Measurements from ENCODE around the gene LUC7L2. TPM values are rescaled to one million over a fixed set of nuclear protein-coding genes. Genes with fewer than 3 reads are reported as not detected.

The LUC7L2 gene
- polyA plus RNA-seq, 1 donor (not counting 4 experiments of a cell fraction or from before 2014, with no cell fraction given): 52.7 TPM

DNA sequence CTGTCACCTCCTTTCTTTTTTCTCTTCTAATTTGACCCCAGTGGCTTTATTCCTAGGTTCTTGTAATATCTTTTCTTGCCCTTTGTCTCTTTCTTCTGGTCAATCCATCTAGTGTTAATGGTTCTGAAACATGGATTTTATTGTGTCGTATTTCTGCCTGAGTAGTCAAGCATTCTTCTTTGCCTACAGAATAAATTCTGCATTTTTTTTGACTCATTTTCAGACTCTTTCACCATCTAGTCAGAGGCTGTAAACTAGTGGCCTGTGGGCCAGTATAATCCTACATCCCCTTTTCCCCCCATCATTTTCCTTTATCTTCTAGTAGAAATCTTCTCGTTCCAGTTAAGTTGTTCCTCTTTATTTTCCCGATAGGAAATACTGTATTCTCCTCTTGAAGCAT, 29.4 kb downstream of the LUC7L2 start:
- Histone ChIP-seq H3K4me3 (ENCODE audit: control insufficient read depth in 2 of 3, extremely low read depth in 1 of 3, insufficient read depth in 2 of 3, low read depth in 1 of 3, low read length in 3 of 3) (no peak overlapping the region), H3K27me3 (ENCODE audit: control insufficient read depth, extremely low read depth, insufficient read depth, low read length) (no peaks in the 10 kb centered on the region), H3K36me3 (ENCODE audit: control insufficient read depth in 2 of 2, extremely low read depth in 1 of 2, insufficient read depth in 2 of 2, low read length in 2 of 2) (peaks cover 14 to 15% of the 10 kb centered on the region in 2 experiments), H3K4me2 (ENCODE audit: control insufficient read depth, extremely low read depth, insufficient read depth, low read depth, low read length) (no peak overlapping the region), H3K9ac (ENCODE audit: control insufficient read depth, extremely low read depth, insufficient read depth, low read length) (no peak overlapping the region), H3K9me1 (ENCODE audit: control insufficient read depth, extremely low read depth, insufficient read depth, low read length) (no peaks in the 10 kb centered on the region), H3K9me3 (ENCODE audit: control insufficient read depth, low read depth, low read length) (no peaks in the 10 kb centered on the region), H3K4me1 (ENCODE audit: control insufficient read depth, extremely low read depth, insufficient read depth, low read length) (no peaks in the 10 kb centered on the region), H3K79me2 (ENCODE audit: control insufficient read depth, insufficient read depth, low read length) (peaks cover 70% of the 10 kb centered on the region), H3K27ac (ENCODE audit: control insufficient read depth, insufficient read depth, low read length) (no peak overlapping the region), H4K20me1 (ENCODE audit: control insufficient read depth, extremely low read depth, insufficient read depth, low read length) (no peaks in the 10 kb centered on the region), H2AFZ (ENCODE audit: control insufficient read depth, low read length) (no peak overlapping the region)
- dilution Hi-C loops (cut with MboI; ENCODE audit: extremely low pct_ligation_motif_present, low sequenced_read_pairs): no loop called here
- FAIRE-seq (no peak), DNase-seq (ENCODE audit: low read depth, low spot score) (no peak)
- TF ChIP-seq EZH2 (IDR thresholded peaks at IDR 0.05; ENCODE audit: low read length) (no peak), CTCF (optimal IDR thresholded peaks at IDR 0.05 in 1 of 3, IDR thresholded peaks at IDR 0.05 in 1 of 3, conservative IDR thresholded peaks at IDR 0.05 in 1 of 3; ENCODE audit: extremely low read depth in 1 of 3, insufficient read depth in 2 of 3, low read length in 3 of 3) (no peak)

- no peak for DNase-seq (ENCODE audit: low read depth, low spot score)
- no peak overlapping the region for H3K9ac ChIP-seq (ENCODE audit: control insufficient read depth, extremely low read depth, insufficient read depth, low read length)
- H3K27ac ChIP-seq (ENCODE audit: control insufficient read depth, insufficient read depth, low read length): no peak overlapping the region
- TF ChIP-seq CTCF (optimal IDR thresholded peaks at IDR 0.05 in 1 of 3, IDR thresholded peaks at IDR 0.05 in 1 of 3, conservative IDR thresholded peaks at IDR 0.05 in 1 of 3; ENCODE audit: extremely low read depth in 1 of 3, insufficient read depth in 2 of 3, low read length in 3 of 3) (no peak), EZH2 (IDR thresholded peaks at IDR 0.05; ENCODE audit: low read length) (no peak)
- H3K79me2 ChIP-seq (ENCODE audit: control insufficient read depth, insufficient read depth, low read length): peaks cover 72% of the 10 kb centered on the region
- no peaks in the 10 kb centered on the region for H3K9me3 ChIP-seq (ENCODE audit: control insufficient read depth, low read depth, low read length)
- H3K9me1 ChIP-seq (ENCODE audit: control insufficient read depth, extremely low read depth, insufficient read depth, low read length): no peaks in the 10 kb centered on the region
- no peak for FAIRE-seq
- H4K20me1 ChIP-seq (ENCODE audit: control insufficient read depth, extremely low read depth, insufficient read depth, low read length): no peaks in the 10 kb centered on the region
- H3K36me3 ChIP-seq (ENCODE audit: control insufficient read depth in 2 of 2, extremely low read depth in 1 of 2, insufficient read depth in 2 of 2, low read length in 2 of 2): peaks cover 14 to 15% of the 10 kb centered on the region in 2 experiments
- no peak overlapping the region for H3K4me2 ChIP-seq (ENCODE audit: control insufficient read depth, extremely low read depth, insufficient read depth, low read depth, low read length)
- no peaks in the 10 kb centered on the region for H3K4me1 ChIP-seq (ENCODE audit: control insufficient read depth, extremely low read depth, insufficient read depth, low read length)
- H2AFZ ChIP-seq (ENCODE audit: control insufficient read depth, low read length): no peak overlapping the region
- H3K27me3 ChIP-seq (ENCODE audit: control insufficient read depth, extremely low read depth, insufficient read depth, low read length): no peaks in the 10 kb centered on the region
- dilution Hi-C loops (cut with MboI; ENCODE audit: extremely low pct_ligation_motif_present, low sequenced_read_pairs): no loop called here
- H3K4me3 ChIP-seq (ENCODE audit: control insufficient read depth in 2 of 3, extremely low read depth in 1 of 3, insufficient read depth in 2 of 3, low read depth in 1 of 3, low read length in 3 of 3): no peak overlapping the region
Observed at GRCh38 chr7:139389774-139390173, 30.1 kb downstream of the LUC7L2 start.
